Spleen (tissue), 7 donors: ENCODE data around the gene KRTCAP3.

ENCODE experiments used
- CTCF ChIP-seq, 11 experiments: fragments of 200-600 bp in 7 of 11; fragments of 450-650 bp in 4 of 11; sonication (generic) in 4 of 11; IDR thresholded peaks in 8 of 11; conservative IDR thresholded peaks in 3 of 11; 1 replicate in 7 of 11; 2 replicates in 4 of 11; pipeline versions ENCODE4 v1.4.0 to v1.8.0; 2016 to 2021; ENCODE audit warnings: antibody characterized with exemption in 11 of 11, inconsistent platforms in 4 of 11, mild to moderate bottlenecking in 1 of 11
- POLR2AphosphoS5 ChIP-seq, 3 donors: sonication (generic); formaldehyde crosslinking; IDR thresholded peaks; one replicate each; pipeline ENCODE4 v1.5.1; 2017; ENCODE audit warnings: antibody characterized with exemption in 3 of 3
- donor health status: DM: no; HTN: no; CAD: no; lungs with moderate emphysema.
- donor health status: DM: no; HTN: no; CAD: no.
- donor health status: DM: no; HTN: no; CAD: no.

- TF ChIP-seq CTCF (IDR thresholded peaks at IDR 0.05 in 8 of 11, conservative IDR thresholded peaks at IDR 0.05 in 3 of 11) = no peak
- no peak for TF ChIP-seq POLR2AphosphoS5 (IDR thresholded peaks at IDR 0.05)
These were observed 8.9 kb downstream of the KRTCAP3 start for GRCh38 chr2:27451095-27451494.
